Central memory CD8-positive, alpha-beta T cell (primary cell): ENCODE results near the gene SLC24A1.
"Not testable (repeated sequence)": the region's sequence is repeated elsewhere in the genome, so short reads cannot be mapped to it uniquely, and the experiment has no call there.

ENCODE experiments used
- ATAC-seq: fragments of 150-1000 bp; cut with Tn5 transposase; replicated peaks from 2 replicates; pipeline ENCODE4 v1.10.0; 2022; ENCODE audit warnings: mild to moderate bottlenecking, moderate FRiP score, moderate number of reproducible peaks; ENCODE audit not compliant: poor library complexity, severe bottlenecking; ENCODE audit errors: extremely low read depth
- DNase-seq, 2 donors: peaks; one replicate each; pipeline ENCODE4 v3.0.0; 2021; ENCODE audit warnings: low spot score in 2 of 2
- H3K27ac Mint-ChIP-seq: one replicate; pipeline ENCODE4 v1.8.0; 2022; ENCODE audit warnings: low read depth, mild to moderate bottlenecking, moderate library complexity, mixed read lengths
- H3K27me3 Mint-ChIP-seq: one replicate; pipeline ENCODE4 v1.8.0; 2022; ENCODE audit warnings: mixed read lengths
- H3K36me3 Mint-ChIP-seq: one replicate; pipeline ENCODE4 v1.8.0; 2022; ENCODE audit warnings: mild to moderate bottlenecking, moderate library complexity, mixed read lengths; ENCODE audit not compliant: insufficient read depth
- H3K4me1 Mint-ChIP-seq: one replicate; pipeline ENCODE4 v1.8.0; 2022; ENCODE audit warnings: mixed read lengths
- H3K4me3 Mint-ChIP-seq: one replicate; pipeline ENCODE4 v1.8.0; 2022; ENCODE audit warnings: mild to moderate bottlenecking, moderate library complexity, mixed read lengths
- H3K9me3 Mint-ChIP-seq: one replicate; pipeline ENCODE4 v1.8.0; 2022; ENCODE audit warnings: mixed read lengths

SLC24A1 gene

GRCh38 chr15:65599677-65600076, 22.1 kb upstream of the SLC24A1 start:
- H3K4me1 Mint-ChIP-seq, result no peaks in the 10 kb centered on the region
- H3K27ac Mint-ChIP-seq, result no peak overlapping the region
- no peaks in the 10 kb centered on the region for H3K27me3 Mint-ChIP-seq
- no peaks in the 10 kb centered on the region for H3K9me3 Mint-ChIP-seq
- peaks cover 44% of the 10 kb centered on the region for H3K36me3 Mint-ChIP-seq
- ATAC-seq, result no peak
- no peak for DNase-seq
- H3K4me3 Mint-ChIP-seq, result no peak overlapping the region

- ATAC-seq, result no peak
- Mint-ChIP-seq H3K27ac (no peak overlapping the region), H3K36me3 (peaks cover 40% of the 10 kb centered on the region)
Observed at GRCh38 chr15:65603134-65603533, 18.6 kb upstream of the SLC24A1 start.

GRCh38 chr15:65603559-65603958, 18.2 kb upstream of the SLC24A1 start:
- Mint-ChIP-seq H3K4me3 (no peak overlapping the region), H3K36me3 (peaks cover 36% of the 10 kb centered on the region), H3K9me3 (no peaks in the 10 kb centered on the region), H3K27ac (no peak overlapping the region), H3K27me3 (no peaks in the 10 kb centered on the region), H3K4me1 (no peaks in the 10 kb centered on the region)
- DNase-seq, result no peak
- ATAC-seq, result no peak

More at GRCh38 chr15:65603134-65603533, 18.6 kb upstream of the SLC24A1 start:
- Mint-ChIP-seq H3K4me3 (no peak overlapping the region), H3K4me1 (no peaks in the 10 kb centered on the region), H3K27me3 (no peaks in the 10 kb centered on the region), H3K9me3 (no peaks in the 10 kb centered on the region)
- no peak for DNase-seq

- H3K4me1 Mint-ChIP-seq, result peaks cover 33% of the 10 kb centered on the region
- peaks cover 16% of the 10 kb centered on the region for H3K36me3 Mint-ChIP-seq
- peak within 1 kb of the TSS; percentile 93 for H3K4me3 Mint-ChIP-seq
- peak within 1 kb of the TSS; percentile 98 for H3K27ac Mint-ChIP-seq
- H3K9me3 Mint-ChIP-seq, result no peaks in the 10 kb centered on the region
- peak; percentile 95 for ATAC-seq
- no peaks in the 10 kb centered on the region for H3K27me3 Mint-ChIP-seq
- DNase-seq, result peak; percentile 76 to 83
Observed at GRCh38 chr15:65610871-65611718, 10.6 kb upstream of the SLC24A1 start, which contains the start of gene INTS14. Gene INTS14 (minus strand): TSS chr15:65611131. CDS start chr15:65607380, 3,751 bp downstream.

GRCh38 chr15:65611888-65612615, 9.7 kb upstream of the SLC24A1 start:
- ATAC-seq (no peak), DNase-seq (no peak)
- Mint-ChIP-seq H3K27me3 (no peaks in the 10 kb centered on the region), H3K36me3 (peaks cover 13% of the 10 kb centered on the region), H3K9me3 (no peaks in the 10 kb centered on the region), H3K4me3 (peak overlapping the region; percentile 93), H3K27ac (peak overlapping the region; percentile 98), H3K4me1 (peaks cover 33% of the 10 kb centered on the region)

- no peaks in the 10 kb centered on the region for H3K27me3 Mint-ChIP-seq
- no peak for ATAC-seq
- peak overlapping the region; percentile 98 for H3K27ac Mint-ChIP-seq
- H3K4me1 Mint-ChIP-seq, result peaks cover 33% of the 10 kb centered on the region
- H3K9me3 Mint-ChIP-seq, result no peaks in the 10 kb centered on the region
- peak overlapping the region; percentile 93 for H3K4me3 Mint-ChIP-seq
- peaks cover 10% of the 10 kb centered on the region for H3K36me3 Mint-ChIP-seq
- no peak for DNase-seq
Observed at GRCh38 chr15:65612616-65612946, 9.2 kb upstream of the SLC24A1 start.

- H3K36me3 Mint-ChIP-seq, result peaks cover 10% of the 10 kb centered on the region
- ATAC-seq (no peak), DNase-seq (no peak)
- peaks cover 33% of the 10 kb centered on the region for H3K4me1 Mint-ChIP-seq
- H3K27ac Mint-ChIP-seq, result no peak overlapping the region
- no peaks in the 10 kb centered on the region for H3K27me3 Mint-ChIP-seq
- H3K9me3 Mint-ChIP-seq, result no peaks in the 10 kb centered on the region
- no peak overlapping the region for H3K4me3 Mint-ChIP-seq
Observed at GRCh38 chr15:65612949-65613744, 8.6 kb upstream of the SLC24A1 start.

- not testable (repeated sequence) for H3K27me3 Mint-ChIP-seq, H3K4me3 Mint-ChIP-seq
Observed at GRCh38 chr15:65615887-65616286, 5.9 kb upstream of the SLC24A1 start.

GRCh38 chr15:65618560-65619109, 3.1 kb upstream of the SLC24A1 start:
- H3K27me3 Mint-ChIP-seq, result no peaks in the 10 kb centered on the region
- DNase-seq (no peak), ATAC-seq (no peak)
- H3K9me3 Mint-ChIP-seq, result no peaks in the 10 kb centered on the region
- H3K4me3 Mint-ChIP-seq, result no peak overlapping the region
- H3K4me1 Mint-ChIP-seq, result peaks cover 4% of the 10 kb centered on the region
- no peak overlapping the region for H3K27ac Mint-ChIP-seq
- H3K36me3 Mint-ChIP-seq, result no peaks in the 10 kb centered on the region

More at GRCh38 chr15:65615887-65616286, 5.9 kb upstream of the SLC24A1 start:
- H3K9me3 Mint-ChIP-seq, DNase-seq, ATAC-seq, H3K27ac Mint-ChIP-seq, H3K36me3 Mint-ChIP-seq: not testable (repeated sequence)
- peaks cover 21% of the 10 kb centered on the region for H3K4me1 Mint-ChIP-seq

GRCh38 chr15:65619626-65620290, 2.0 kb upstream of the SLC24A1 start:
- ATAC-seq, result no peak
- Mint-ChIP-seq H3K4me1 (no peaks in the 10 kb centered on the region), H3K36me3 (no peaks in the 10 kb centered on the region), H3K27ac (no peak overlapping the region), H3K4me3 (no peak overlapping the region), H3K9me3 (no peaks in the 10 kb centered on the region), H3K27me3 (no peaks in the 10 kb centered on the region)
- no peak for DNase-seq

GRCh38 chr15:65620833-65621232, 905 bp upstream of the SLC24A1 start:
- Mint-ChIP-seq H3K4me3 (no peak overlapping the region), H3K27ac (no peak overlapping the region), H3K27me3 (no peaks in the 10 kb centered on the region), H3K36me3 (no peaks in the 10 kb centered on the region), H3K9me3 (no peaks in the 10 kb centered on the region), H3K4me1 (no peaks in the 10 kb centered on the region)
- no peak for ATAC-seq
- DNase-seq, result no peak

GRCh38 chr15:65623103-65623502, 1.4 kb downstream of the SLC24A1 start:
- no peak overlapping the region for H3K4me3 Mint-ChIP-seq
- H3K36me3 Mint-ChIP-seq, result no peaks in the 10 kb centered on the region
- H3K27me3 Mint-ChIP-seq, result no peaks in the 10 kb centered on the region
- H3K9me3 Mint-ChIP-seq, result no peaks in the 10 kb centered on the region
- DNase-seq (no peak), ATAC-seq (no peak)
- H3K27ac Mint-ChIP-seq, result no peak overlapping the region
- H3K4me1 Mint-ChIP-seq, result no peaks in the 10 kb centered on the region
